ENCODE measurements around the gene PRAF2. TPM values are rescaled to one million over a fixed set of nuclear protein-coding genes. Genes with fewer than 3 reads are reported as not detected.

Gene PRAF2
- total and polyA plus RNA-seq, 9 of the 15 experiments (the other 6 are each of a cell fraction or from before 2014, with no cell fraction given) = 0.24 to 5.7 (median 2.0) TPM

DNA sequence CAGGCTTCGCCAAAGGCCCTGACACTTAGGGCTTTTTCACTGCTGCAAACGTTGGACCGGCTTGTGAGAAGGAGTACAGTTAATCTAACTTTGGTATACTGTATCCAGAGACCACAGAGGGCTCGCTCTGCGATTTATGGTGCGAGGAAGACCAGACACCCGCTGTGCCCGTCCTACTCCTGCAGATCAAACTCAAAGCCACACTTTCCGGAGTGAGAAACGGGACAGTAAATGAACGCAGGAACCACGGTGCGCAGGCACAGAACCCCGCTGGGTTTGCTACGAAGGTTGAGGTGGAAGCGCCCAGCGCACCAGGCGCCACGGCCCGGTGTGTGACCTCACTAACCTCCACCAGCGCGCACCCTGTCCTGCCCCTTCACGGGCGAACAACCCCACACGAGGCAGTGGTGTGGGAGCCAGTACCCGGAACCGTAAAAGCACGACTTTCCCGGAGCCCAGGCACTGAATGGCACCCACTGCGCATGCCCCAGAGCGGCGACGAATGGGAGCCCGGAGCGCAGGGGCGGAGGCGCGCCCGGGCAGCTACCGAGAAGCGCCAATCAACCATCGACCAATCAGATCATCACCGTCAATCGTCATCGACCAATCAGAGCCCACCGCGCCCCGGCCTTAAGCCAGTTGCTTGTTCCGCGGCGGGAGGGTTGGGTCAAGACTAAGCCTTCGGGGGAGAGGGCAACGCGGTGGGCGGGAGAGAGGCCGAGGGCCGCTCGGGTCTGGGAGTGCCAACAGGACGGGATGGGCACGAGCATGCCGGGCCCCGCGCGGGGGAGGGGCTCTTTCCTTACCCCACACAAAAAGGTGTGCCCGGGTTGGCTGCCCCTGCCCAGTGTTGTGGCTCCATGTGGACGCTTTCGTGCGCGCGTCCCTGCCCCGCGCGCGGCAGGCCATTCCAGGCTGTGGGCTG lies 27.2 kb upstream of the PRAF2 start (continued):
- TF ChIP-seq GABPB1 (CRISPR knock-in tag; IDR thresholded peaks at IDR 0.05) (no peak), ZNF551 (CRISPR knock-in tag; IDR thresholded peaks at IDR 0.05) (no peak), NR4A1 (CRISPR knock-in tag; IDR thresholded peaks at IDR 0.05) (no peak), NR4A1 (tag; IDR thresholded peaks at IDR 0.05) (no peak), ZNF197 (CRISPR knock-in tag; IDR thresholded peaks at IDR 0.05; ENCODE audit: low read depth) (no peak), GTF2A2 (tag; IDR thresholded peaks at IDR 0.05) (no peak), ZNF232 (CRISPR knock-in tag; IDR thresholded peaks at IDR 0.05) (no peak), HDAC3 (IDR thresholded peaks at IDR 0.05; ENCODE audit: borderline replicate concordance, partially characterized antibody) (no peak), ZBTB1 (CRISPR knock-in tag; IDR thresholded peaks at IDR 0.05; ENCODE audit: borderline replicate concordance, low read depth) (no peak), ZNF347 (CRISPR knock-in tag; IDR thresholded peaks at IDR 0.05; ENCODE audit: low read depth) (no peak), ARID2 (IDR thresholded peaks at IDR 0.05) (no peak), EGR1 (conservative IDR thresholded peaks at IDR 0.05) (no peak)
- TF ChIP-seq, protein P1, sequence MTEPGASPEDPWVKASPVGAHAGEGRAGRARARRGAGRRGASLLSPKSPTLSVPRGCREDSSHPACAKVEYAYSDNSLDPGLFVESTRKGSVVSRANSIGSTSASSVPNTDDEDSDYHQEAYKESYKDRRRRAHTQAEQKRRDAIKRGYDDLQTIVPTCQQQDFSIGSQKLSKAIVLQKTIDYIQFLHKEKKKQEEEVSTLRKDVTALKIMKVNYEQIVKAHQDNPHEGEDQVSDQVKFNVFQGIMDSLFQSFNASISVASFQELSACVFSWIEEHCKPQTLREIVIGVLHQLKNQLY (CRISPR knock-in tag; conservative IDR thresholded peaks at IDR 0.05) = no peak
- TF ChIP-seq, protein P2, sequence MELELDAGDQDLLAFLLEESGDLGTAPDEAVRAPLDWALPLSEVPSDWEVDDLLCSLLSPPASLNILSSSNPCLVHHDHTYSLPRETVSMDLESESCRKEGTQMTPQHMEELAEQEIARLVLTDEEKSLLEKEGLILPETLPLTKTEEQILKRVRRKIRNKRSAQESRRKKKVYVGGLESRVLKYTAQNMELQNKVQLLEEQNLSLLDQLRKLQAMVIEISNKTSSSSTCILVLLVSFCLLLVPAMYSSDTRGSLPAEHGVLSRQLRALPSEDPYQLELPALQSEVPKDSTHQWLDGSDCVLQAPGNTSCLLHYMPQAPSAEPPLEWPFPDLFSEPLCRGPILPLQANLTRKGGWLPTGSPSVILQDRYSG (tag; conservative IDR thresholded peaks at IDR 0.05; ENCODE audit: low read depth) = no peak
- TF ChIP-seq, protein P3, sequence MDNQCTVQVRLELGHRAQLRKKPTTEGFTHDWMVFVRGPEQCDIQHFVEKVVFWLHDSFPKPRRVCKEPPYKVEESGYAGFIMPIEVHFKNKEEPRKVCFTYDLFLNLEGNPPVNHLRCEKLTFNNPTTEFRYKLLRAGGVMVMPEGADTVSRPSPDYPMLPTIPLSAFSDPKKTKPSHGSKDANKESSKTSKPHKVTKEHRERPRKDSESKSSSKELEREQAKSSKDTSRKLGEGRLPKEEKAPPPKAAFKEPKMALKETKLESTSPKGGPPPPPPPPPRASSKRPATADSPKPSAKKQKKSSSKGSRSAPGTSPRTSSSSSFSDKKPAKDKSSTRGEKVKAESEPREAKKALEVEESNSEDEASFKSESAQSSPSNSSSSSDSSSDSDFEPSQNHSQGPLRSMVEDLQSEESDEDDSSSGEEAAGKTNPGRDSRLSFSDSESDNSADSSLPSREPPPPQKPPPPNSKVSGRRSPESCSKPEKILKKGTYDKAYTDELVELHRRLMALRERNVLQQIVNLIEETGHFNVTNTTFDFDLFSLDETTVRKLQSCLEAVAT (IDR thresholded peaks at IDR 0.05) = no peak
- TF ChIP-seq, protein P4, sequence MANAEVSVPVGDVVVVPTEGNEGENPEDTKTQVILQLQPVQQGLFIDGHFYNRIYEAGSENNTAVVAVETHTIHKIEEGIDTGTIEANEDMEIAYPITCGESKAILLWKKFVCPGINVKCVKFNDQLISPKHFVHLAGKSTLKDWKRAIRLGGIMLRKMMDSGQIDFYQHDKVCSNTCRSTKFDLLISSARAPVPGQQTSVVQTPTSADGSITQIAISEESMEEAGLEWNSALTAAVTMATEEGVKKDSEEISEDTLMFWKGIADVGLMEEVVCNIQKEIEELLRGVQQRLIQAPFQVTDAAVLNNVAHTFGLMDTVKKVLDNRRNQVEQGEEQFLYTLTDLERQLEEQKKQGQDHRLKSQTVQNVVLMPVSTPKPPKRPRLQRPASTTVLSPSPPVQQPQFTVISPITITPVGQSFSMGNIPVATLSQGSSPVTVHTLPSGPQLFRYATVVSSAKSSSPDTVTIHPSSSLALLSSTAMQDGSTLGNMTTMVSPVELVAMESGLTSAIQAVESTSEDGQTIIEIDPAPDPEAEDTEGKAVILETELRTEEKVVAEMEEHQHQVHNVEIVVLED (CRISPR knock-in tag; IDR thresholded peaks at IDR 0.05) = no peak
